Transverse colon (tissue), 4 donors: ENCODE data around the gene PRSS36.

ENCODE experiments used
- EP300 ChIP-seq: sonication (generic); formaldehyde crosslinking; IDR thresholded peaks from one replicate; pipeline ENCODE4 v1.6.1; 2017; ENCODE audit warnings: antibody characterized with exemption, low read depth
- POLR2A ChIP-seq: fragments of 450-650 bp; IDR thresholded peaks from one replicate; pipeline ENCODE4 v1.6.1; 2016; ENCODE audit warnings: antibody characterized with exemption, mild to moderate bottlenecking, moderate library complexity
- POLR2AphosphoS5 ChIP-seq, 3 donors: sonication (generic); formaldehyde crosslinking; IDR thresholded peaks; one replicate each; pipeline ENCODE4 v1.6.1; 2016; ENCODE audit warnings: antibody characterized with exemption in 3 of 3
- TF ChIP-seq, protein P1 (sequence below), 5 experiments: fragments of 200-600 bp in 3 of 5; fragments of 450-650 bp in 2 of 5; sonication (generic) in 3 of 5; IDR thresholded peaks; 1 replicate in 2 of 5; 2 replicates in 3 of 5; pipeline ENCODE4 v1.5.1; 2016 to 2017; ENCODE audit warnings: antibody characterized with exemption in 5 of 5, inconsistent platforms in 3 of 5, mild to moderate bottlenecking in 2 of 5, moderate library complexity in 1 of 5

DNA sequence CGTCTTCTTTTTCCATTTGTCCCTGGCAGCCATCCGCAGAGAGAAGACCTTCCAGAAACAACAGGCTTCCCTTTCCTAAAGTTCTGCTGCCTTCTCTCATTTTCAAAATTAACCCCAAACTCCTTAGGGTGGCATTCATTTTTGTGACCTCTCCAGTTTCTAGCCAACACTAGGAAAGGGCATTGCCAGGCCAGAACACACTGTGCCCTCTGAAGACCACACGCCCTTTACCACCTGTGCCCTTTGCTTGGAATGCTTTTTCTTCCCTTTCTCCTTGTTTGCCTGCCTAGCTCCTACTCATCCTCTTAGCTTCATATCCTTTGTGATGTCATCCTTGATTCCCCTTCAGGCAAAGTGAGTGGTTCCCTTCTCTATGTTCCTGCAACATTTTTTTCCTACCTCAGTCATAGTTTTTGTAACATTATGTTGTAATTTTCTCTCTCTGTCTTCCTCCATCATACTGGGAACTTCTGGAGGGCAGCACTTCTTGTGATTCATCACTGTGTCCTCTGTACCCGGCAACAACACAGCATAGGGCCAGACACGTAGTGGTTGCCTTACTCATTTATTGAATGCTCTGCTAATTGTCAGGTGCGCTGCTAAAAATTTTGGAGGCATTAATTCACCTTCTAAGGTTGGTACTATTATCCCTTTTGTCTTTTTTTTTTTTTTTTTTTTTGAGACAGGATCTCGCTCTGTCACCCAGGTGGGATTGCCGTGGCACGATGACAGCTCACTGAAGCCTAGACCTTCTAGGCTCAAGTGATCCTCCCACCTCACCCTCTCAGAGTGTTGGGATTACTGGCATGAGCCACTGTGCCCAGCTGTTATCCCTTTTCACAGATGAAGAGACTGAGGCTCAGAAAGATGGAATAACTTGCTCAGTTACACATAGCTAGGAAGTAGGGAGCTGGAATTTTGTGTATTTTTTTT lies 31.4 kb downstream of the PRSS36 start:
- TF ChIP-seq, protein P1, sequence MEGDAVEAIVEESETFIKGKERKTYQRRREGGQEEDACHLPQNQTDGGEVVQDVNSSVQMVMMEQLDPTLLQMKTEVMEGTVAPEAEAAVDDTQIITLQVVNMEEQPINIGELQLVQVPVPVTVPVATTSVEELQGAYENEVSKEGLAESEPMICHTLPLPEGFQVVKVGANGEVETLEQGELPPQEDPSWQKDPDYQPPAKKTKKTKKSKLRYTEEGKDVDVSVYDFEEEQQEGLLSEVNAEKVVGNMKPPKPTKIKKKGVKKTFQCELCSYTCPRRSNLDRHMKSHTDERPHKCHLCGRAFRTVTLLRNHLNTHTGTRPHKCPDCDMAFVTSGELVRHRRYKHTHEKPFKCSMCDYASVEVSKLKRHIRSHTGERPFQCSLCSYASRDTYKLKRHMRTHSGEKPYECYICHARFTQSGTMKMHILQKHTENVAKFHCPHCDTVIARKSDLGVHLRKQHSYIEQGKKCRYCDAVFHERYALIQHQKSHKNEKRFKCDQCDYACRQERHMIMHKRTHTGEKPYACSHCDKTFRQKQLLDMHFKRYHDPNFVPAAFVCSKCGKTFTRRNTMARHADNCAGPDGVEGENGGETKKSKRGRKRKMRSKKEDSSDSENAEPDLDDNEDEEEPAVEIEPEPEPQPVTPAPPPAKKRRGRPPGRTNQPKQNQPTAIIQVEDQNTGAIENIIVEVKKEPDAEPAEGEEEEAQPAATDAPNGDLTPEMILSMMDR (IDR thresholded peaks at IDR 0.05) = no peak
- TF ChIP-seq POLR2AphosphoS5 (IDR thresholded peaks at IDR 0.05) = peak in 1 of 3 donors; percentile 36
- no peak for TF ChIP-seq POLR2A
- TF ChIP-seq EP300 = no peak
